Pancreas (tissue), 10 donors: Measurements from ENCODE around the gene ZEB2. TPM values are rescaled to one million over a fixed set of nuclear protein-coding genes. Genes with fewer than 3 reads are reported as not detected.
A peak's percentile ranks its signal among the peaks of the same experiment; 100 is the strongest.

Experiments used
- ATAC-seq, 4 donors: fragments of 200-7000 bp; cut with Tn5 transposase; one replicate each; pipeline versions ENCODE4 v1.8.0 to v1.9.1; 2020; ENCODE audit warnings: mild to moderate bottlenecking in 4 of 4, moderate library complexity in 4 of 4
- DNase-seq, 6 donors: peaks; one replicate each; pipeline ENCODE4 v3.0.0-alpha.2; 2020
- FAIRE-seq: peaks from 2 replicates; lab custom pipeline; 2012; peaks lifted over from hg19 to GRCh38; lab: Jason Lieb, UNC
- H3K27ac ChIP-seq, 4 donors: fragments of 200-600 bp; sonication (generic); 1 replicate in 3 of 4; 2 replicates in 1 of 4; pipeline versions ENCODE4 v1.5.0 to v1.8.0; 2020
- H3K27me3 ChIP-seq, 4 donors: fragments of 200-600 bp; one replicate each; pipeline ENCODE4 v1.8.0; 2021
- H3K36me3 ChIP-seq, 3 donors: fragments of 200-600 bp; sonication (generic) in 1 of 3; one replicate each; pipeline versions ENCODE4 v1.5.0 to v1.8.0; 2020 to 2021
- H3K4me1 ChIP-seq, 3 donors: fragments of 200-600 bp; one replicate each; pipeline ENCODE4 v1.8.0; 2021
- H3K4me3 ChIP-seq, 4 donors: fragments of 200-600 bp; sonication (generic) in 2 of 4; one replicate each; pipeline versions ENCODE4 v1.5.0 to v1.8.0; 2020 to 2021
- H3K9me3 ChIP-seq, 4 donors: fragments of 200-600 bp; one replicate each; pipeline ENCODE4 v1.8.0; 2021
- WGBS, 2 donors: extraction: QIAGEN DNeasy Blood & Tissue Kit; methylation state at CpG; one replicate each; pipeline ENCODE4 v1.1.7; 2013; 5-methylcytosine and 5-hydroxymethylcytosine counted together
- intact Hi-C, 3 donors: fragments of 100-400 bp; cut with DNase I; formaldehyde crosslinking; loops; one replicate each; pipeline versions ENCODE4 v1.11.1 to v1.14.2; 2022
- polyA plus RNA-seq, 2 donors: library from polyadenylated mRNA; stranded (reverse); fragments of 200-250 nt; gene quantifications; one replicate each; pipeline ENCODE4 v1.2.3, GENCODE V29; 2013
- total RNA-seq, 6 donors: library from RNA; stranded (reverse); fragmentation: NEBNext Ultra II Directional in 4 of 6; extraction: Animal tissue kit (Norgen Biotek cat#: 25700) in 4 of 6; gene quantifications; one replicate each; pipeline versions ENCODE4 v1.2.1 to v1.2.4, GENCODE V29; 2021 to 2023
- TF ChIP-seq, protein P1 (sequence below), 4 donors: fragments of 200-600 bp; sonication (generic) in 3 of 4; IDR thresholded peaks; one replicate each; pipeline versions ENCODE4 v1.5.0 to v1.8.0; 2021; ENCODE audit warnings: antibody characterized with exemption in 4 of 4
- donor health status: healthy with polysubstance abuse.
- donor health status: DM: no; HTN: no; CAD: no; lungs with moderate emphysema.
- donor health status: DM: no; HTN: no; CAD: no.
- donor health status: control.
- donor health status: control.
- donor health status: Bipolar disorder and iron deficiency.
- donor health status: DM: yes; HTN: yes; CAD: no.
- donor health status: DM: no; HTN: no; CAD: no.
- donor health status: DM: no; HTN: no; CAD: no.
- donor health status: DM: yes; HTN: yes; CAD: no.

Gene ZEB2
- total and polyA plus RNA-seq, 8 donors = 3.8 to 38.6 (median 5.7) TPM

DNA sequence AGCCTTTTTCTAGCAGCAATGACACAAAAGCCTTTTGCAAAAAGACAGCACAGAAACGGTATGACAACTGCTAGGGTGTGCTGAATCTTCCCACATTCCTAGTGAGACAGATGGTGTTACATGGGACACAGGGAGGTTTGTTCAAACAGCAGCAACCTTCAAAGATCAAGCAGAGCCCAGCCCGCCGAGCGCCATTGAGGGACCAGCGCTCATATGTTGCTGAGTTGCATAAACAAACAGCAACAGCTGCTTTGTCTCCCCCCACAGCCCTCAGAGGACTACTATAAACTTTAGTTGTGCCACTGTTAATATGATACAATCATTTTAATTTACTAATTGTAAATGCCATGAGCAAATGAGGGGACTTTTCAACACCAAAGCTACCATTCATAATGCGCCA is 117.7 kb downstream of the ZEB2 start:
- H3K9me3 ChIP-seq = no peaks in the 10 kb centered on the region
- no peak overlapping the region for H3K27ac ChIP-seq
- WGBS, 2 donors = 74 to 81% methylated on average over 6 of the region's 6 CpGs
- intact Hi-C loops = no loop called here
- H3K36me3 ChIP-seq = no peaks in the 10 kb centered on the region
- peaks cover 0 to 5% (median 0%) of the 10 kb centered on the region in 4 donors for H3K27me3 ChIP-seq
- ATAC-seq (no peak), DNase-seq (no peak), FAIRE-seq (no peak)
- H3K4me3 ChIP-seq = no peak overlapping the region
- no peaks in the 10 kb centered on the region for H3K4me1 ChIP-seq
- TF ChIP-seq, protein P1, sequence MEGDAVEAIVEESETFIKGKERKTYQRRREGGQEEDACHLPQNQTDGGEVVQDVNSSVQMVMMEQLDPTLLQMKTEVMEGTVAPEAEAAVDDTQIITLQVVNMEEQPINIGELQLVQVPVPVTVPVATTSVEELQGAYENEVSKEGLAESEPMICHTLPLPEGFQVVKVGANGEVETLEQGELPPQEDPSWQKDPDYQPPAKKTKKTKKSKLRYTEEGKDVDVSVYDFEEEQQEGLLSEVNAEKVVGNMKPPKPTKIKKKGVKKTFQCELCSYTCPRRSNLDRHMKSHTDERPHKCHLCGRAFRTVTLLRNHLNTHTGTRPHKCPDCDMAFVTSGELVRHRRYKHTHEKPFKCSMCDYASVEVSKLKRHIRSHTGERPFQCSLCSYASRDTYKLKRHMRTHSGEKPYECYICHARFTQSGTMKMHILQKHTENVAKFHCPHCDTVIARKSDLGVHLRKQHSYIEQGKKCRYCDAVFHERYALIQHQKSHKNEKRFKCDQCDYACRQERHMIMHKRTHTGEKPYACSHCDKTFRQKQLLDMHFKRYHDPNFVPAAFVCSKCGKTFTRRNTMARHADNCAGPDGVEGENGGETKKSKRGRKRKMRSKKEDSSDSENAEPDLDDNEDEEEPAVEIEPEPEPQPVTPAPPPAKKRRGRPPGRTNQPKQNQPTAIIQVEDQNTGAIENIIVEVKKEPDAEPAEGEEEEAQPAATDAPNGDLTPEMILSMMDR (IDR thresholded peaks at IDR 0.05) = no peak

DNA sequence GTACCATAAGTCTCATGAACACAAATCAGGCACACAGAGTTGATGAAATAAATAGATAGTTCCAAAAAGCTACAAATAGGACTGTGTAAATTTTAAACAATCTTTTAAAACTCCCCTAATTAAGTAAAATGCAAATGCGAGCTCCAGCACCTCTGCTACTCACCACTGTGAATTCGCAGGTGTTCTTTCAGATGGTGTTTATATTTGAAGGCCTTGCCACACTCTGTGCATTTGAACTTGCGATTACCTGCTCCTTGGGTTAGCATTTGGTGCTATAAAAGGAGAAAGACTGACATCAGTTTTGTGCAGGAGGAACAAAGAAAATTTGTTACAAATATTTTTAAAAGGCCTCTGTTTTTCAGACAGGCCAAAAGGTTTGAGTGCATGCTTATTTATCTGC is 118.9 kb downstream of the ZEB2 start:
- no peak for ATAC-seq
- FAIRE-seq = no peak
- H3K27ac ChIP-seq = no peak overlapping the region
- no peaks in the 10 kb centered on the region for H3K36me3 ChIP-seq
- peaks cover 0 to 5% (median 0%) of the 10 kb centered on the region in 4 donors for H3K27me3 ChIP-seq
- intact Hi-C loops = no loop called here
- WGBS, 2 donors = 81 to 87% methylated on average over 3 of the region's 3 CpGs
- no peaks in the 10 kb centered on the region for H3K9me3 ChIP-seq
- TF ChIP-seq, protein P1 (IDR thresholded peaks at IDR 0.05) = no peak
- no peaks in the 10 kb centered on the region for H3K4me1 ChIP-seq
- DNase-seq = no peak
- H3K4me3 ChIP-seq = no peak overlapping the region

DNA sequence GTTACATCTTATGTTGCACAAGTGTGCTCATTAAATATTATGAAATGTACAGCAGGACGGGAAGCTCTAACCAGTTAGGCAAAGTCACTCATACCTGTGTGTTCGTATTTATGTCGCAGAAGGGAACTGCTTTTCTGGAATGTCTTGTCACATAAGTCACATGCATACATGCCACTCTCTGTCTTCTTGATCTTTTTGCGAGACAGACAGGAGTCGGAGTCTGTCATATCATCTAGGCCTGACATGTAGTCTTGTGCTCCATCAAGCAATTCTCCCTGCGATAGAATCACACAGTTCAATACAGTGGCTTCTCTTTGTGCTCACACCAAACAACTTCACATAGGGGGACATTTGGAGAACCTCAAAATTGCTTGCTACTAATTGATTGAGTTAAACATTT is 123.6 kb downstream of the ZEB2 start:
- no peak overlapping the region for H3K27ac ChIP-seq
- 94 to 96% methylated on average over 6 of the region's 6 CpGs for WGBS, 2 donors
- intact Hi-C loops = no loop called here
- ATAC-seq (no peak), FAIRE-seq (no peak), DNase-seq (no peak)
- H3K4me3 ChIP-seq = no peak overlapping the region
- no peaks in the 10 kb centered on the region for H3K36me3 ChIP-seq
- no peaks in the 10 kb centered on the region for H3K9me3 ChIP-seq
- TF ChIP-seq, protein P1 (IDR thresholded peaks at IDR 0.05) = no peak
- no peaks in the 10 kb centered on the region for H3K4me1 ChIP-seq
- no peaks in the 10 kb centered on the region for H3K27me3 ChIP-seq

DNA sequence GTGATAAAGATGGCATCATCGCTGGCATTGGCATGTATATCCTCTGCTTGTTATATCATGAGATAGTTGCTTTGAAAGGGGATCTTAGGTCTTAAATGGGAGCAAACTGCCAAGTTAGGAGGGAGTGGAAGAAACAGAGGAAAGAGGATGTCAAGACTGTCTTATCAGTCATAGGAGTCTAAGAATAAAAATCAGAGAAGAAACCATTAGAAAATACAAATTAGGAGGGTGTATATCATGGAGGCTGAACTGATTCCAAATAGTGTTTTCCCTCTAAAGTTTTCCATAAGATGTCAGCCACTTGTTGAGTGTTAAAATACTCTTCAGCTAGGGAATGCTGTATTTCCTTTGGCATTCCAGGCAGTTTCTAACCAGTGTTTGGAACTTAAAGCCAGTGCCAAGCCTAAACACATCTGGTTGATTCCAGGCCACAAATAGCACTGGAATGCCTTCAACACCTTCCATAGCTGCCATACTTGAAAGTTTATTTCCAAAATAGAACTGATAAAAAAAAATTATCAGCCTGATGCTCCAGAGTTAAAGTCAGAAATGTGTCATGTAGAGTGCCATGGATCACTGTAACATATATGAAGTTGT is 129.4 kb downstream of the ZEB2 start:
- H3K4me1 ChIP-seq = no peaks in the 10 kb centered on the region
- FAIRE-seq = no peak

DNA sequence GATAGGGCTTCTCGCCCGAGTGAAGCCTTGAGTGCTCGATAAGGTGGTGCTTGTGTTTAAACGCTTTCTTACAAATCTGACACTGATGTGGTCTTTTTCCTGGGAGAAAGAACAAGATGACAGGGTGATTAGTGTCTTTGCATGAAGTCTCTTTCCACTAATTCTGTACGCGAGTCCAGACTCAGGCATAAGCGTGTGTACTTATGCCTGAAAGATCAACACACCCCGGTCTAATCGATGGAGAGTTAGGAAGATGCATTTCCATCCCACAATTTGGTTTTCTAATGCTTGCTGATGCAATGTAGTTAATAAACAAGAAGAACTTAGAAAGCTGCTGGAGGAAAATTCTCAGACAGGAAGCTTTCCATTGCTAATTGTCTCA is 130.0 kb downstream of the ZEB2 start:
- intact Hi-C loops = no loop called here
- FAIRE-seq = no peak
- H3K9me3 ChIP-seq = no peaks in the 10 kb centered on the region
- peak overlapping the region in 3 of 4 donors; percentile 13 to 42 (median 36) for H3K4me3 ChIP-seq
- no peaks in the 10 kb centered on the region for H3K4me1 ChIP-seq
- WGBS, 2 donors = 14 to 20% methylated on average over 9 of the region's 9 CpGs
- H3K36me3 ChIP-seq = no peaks in the 10 kb centered on the region
- ATAC-seq = peak; percentile 35 to 58 (median 46)
- H3K27ac ChIP-seq = no peak overlapping the region
- TF ChIP-seq, protein P1 (IDR thresholded peaks at IDR 0.05) = no peak
- DNase-seq = no peak
- peaks cover 0 to 5% (median 2%) of the 10 kb centered on the region in 4 donors for H3K27me3 ChIP-seq

More for the DNA sequence above, 129.4 kb downstream of the ZEB2 start:
- no peak overlapping the region for H3K4me3 ChIP-seq
- peaks cover 0 to 5% (median 2%) of the 10 kb centered on the region in 4 donors for H3K27me3 ChIP-seq
- no peaks in the 10 kb centered on the region for H3K9me3 ChIP-seq
- ATAC-seq (no peak), DNase-seq (no peak)
- TF ChIP-seq, protein P1 (IDR thresholded peaks at IDR 0.05) = no peak
- H3K27ac ChIP-seq = no peak overlapping the region
- intact Hi-C loops = no loop called here
- 98 to 100% methylated on average over 1 of the region's 1 CpG for WGBS, 2 donors
- no peaks in the 10 kb centered on the region for H3K36me3 ChIP-seq
